T47D (cell line): ENCODE data around the gene CPTP.

Source experiments
- DNase-seq, 2 experiments: peaks; one replicate each; pipeline versions ENCODE4 v3.0.0 to v3.0.0-alpha.2; 2011 to 2012; ENCODE audit warnings: low read depth in 1 of 2, low spot score in 1 of 2
- JUND ChIP-seq: IDR thresholded peaks from 2 replicates; pipeline ENCODE4 v1.6.1; 2012; ENCODE audit warnings: low read depth
- in situ Hi-C: cut with HindIII; loops from 2 replicates; pipeline ENCODE4 v1.10.0; 2016; ENCODE audit warnings: low sequenced_read_pairs, low pct_unique_long_range_greater_than_20kb

Gene CPTP

GRCh38 chr1:1305300-1306069 is 19.1 kb upstream of the CPTP start:
- DNase-seq, result no peak
- in situ Hi-C loops, result no loop called here
- no peak for TF ChIP-seq JUND

GRCh38 chr1:1306070-1306660 is 18.4 kb upstream of the CPTP start:
- in situ Hi-C loops, result no loop called here
- TF ChIP-seq JUND, result no peak
- no peak for DNase-seq

- TF ChIP-seq JUND, result no peak
- in situ Hi-C loops, result no loop called here
- DNase-seq, result no peak
Measured at GRCh38 chr1:1306661-1307260, 17.8 kb upstream of the CPTP start.

- peak in 1 of 2 experiments; percentile 51 for DNase-seq
- TF ChIP-seq JUND, result no peak
- in situ Hi-C loops, result no loop called here
Measured at GRCh38 chr1:1307261-1307922, 17.2 kb upstream of the CPTP start.

GRCh38 chr1:1307923-1308755 is 16.5 kb upstream of the CPTP start, which contains the start of the genes ACAP3 and PUSL1:
Gene ACAP3, minus strand, starts transcription at chr1:1307930. Its CDS starts 115 bp downstream, at chr1:1307815.
Gene PUSL1, plus strand, starts transcription at chr1:1308597. Its CDS starts 47 bp downstream, at chr1:1308644.
- in situ Hi-C loops, result no loop called here
- TF ChIP-seq JUND, result no peak
- peak; percentile 89 to 91 for DNase-seq

- TF ChIP-seq JUND, result no peak
- DNase-seq, result no peak
- in situ Hi-C loops, result no loop called here
Measured at GRCh38 chr1:1308756-1309250, 15.8 kb upstream of the CPTP start.

- in situ Hi-C loops, result no loop called here
- DNase-seq, result peak in 1 of 2 experiments; percentile 52
Measured at GRCh38 chr1:1309251-1310108, 15.1 kb upstream of the CPTP start.

GRCh38 chr1:1310109-1310385 is 14.6 kb upstream of the CPTP start:
- in situ Hi-C loops, result no loop called here
- DNase-seq, result no peak

More at GRCh38 chr1:1309251-1310108, 15.1 kb upstream of the CPTP start:
- no peak for TF ChIP-seq JUND

GRCh38 chr1:1310476-1311053 is 14.0 kb upstream of the CPTP start:
- no peak for TF ChIP-seq JUND
- DNase-seq, result peak in 1 of 2 experiments; percentile 83
- in situ Hi-C loops, result no loop called here

More at GRCh38 chr1:1310109-1310385, 14.6 kb upstream of the CPTP start:
- TF ChIP-seq JUND, result no peak

GRCh38 chr1:1311107-1312104 is 13.2 kb upstream of the CPTP start:
- no peak for DNase-seq
- in situ Hi-C loops, result no loop called here
- no peak for TF ChIP-seq JUND
